ENCODE measurements around the gene RNLS.

The RNLS gene

DNA sequence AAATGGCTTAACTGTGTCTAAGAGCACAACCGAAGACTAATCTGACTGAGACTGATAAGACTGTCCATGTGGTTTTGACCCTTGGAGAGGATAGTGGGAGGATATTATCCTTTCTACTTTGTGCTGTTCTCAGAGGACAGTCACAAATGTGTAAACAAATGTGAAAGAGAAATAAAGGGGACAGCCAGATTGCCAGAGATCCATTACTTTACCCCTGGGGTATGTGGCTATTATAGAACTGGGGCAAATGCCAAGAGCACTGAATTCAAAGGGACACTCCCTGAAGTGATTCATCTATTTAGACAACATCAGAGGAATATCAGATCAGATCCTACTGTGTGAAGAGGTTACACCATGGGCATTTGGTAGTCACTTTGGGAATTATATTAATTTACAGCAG lies 154.7 kb downstream of the RNLS start:
- DNase-seq (ENCODE audit: low spot score), result peak; percentile 24

- no peak for DNase-seq (ENCODE audit: low spot score)
Measured at GRCh38 chr10:88427024-88427423, 156.1 kb downstream of the RNLS start.

DNA sequence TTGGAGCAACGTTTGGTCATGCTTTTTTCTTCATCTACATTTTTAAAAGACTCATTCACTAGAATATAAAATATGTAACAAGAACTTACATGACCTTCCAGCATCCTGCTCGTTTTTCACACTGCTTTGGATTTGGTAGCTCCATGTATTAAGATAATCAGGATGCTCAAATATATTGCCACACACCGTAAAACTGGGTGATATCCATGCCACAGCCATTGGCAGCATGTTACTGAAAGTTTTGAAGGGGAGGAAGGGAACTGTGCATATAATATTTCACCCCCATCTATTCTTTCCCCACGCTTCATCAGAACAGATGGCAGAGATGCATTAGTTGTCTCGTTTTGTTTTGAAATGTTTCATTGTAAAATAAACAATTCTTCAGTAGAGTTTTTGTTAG lies 158.2 kb downstream of the RNLS start:
- DNase-seq (ENCODE audit: low spot score), result no peak

GRCh38 chr10:88423732-88424131 lies 159.4 kb downstream of the RNLS start:
- DNase-seq (ENCODE audit: low spot score), result no peak

GRCh38 chr10:88421590-88421989 lies 161.5 kb downstream of the RNLS start:
- DNase-seq (ENCODE audit: low spot score), result no peak

DNA sequence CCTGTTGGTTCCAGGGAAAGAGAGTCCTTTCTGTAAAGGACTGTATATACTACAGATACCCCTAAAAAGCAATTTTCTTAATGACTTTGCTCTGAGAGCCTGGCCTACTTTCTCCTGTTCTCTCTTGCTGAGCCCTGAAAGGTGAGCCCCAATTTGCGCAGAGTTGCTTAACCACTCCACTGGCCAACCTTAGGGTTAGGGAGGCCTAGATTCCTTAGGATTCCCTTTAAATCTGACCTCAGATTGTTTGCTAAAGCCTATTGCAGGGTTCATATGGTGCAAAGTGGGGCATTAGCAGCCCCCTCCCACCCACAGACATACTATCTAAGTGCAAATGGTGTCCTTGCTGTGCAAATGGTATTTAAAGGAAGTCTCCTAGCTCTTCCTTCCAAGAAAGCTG lies 164.2 kb downstream of the RNLS start:
- DNase-seq (ENCODE audit: low spot score), result no peak

GRCh38 chr10:88417387-88418030 lies 165.6 kb downstream of the RNLS start:
- DNase-seq (ENCODE audit: low spot score), result no peak

GRCh38 chr10:88416801-88417200 lies 166.3 kb downstream of the RNLS start:
- DNase-seq (ENCODE audit: low spot score), result no peak

- no peak for DNase-seq (ENCODE audit: low spot score)
Measured at GRCh38 chr10:88415533-88416130, 167.5 kb downstream of the RNLS start.

GRCh38 chr10:88413412-88413811 lies 169.7 kb downstream of the RNLS start:
- no peak for DNase-seq (ENCODE audit: low spot score)

GRCh38 chr10:88411772-88412349 lies 171.3 kb downstream of the RNLS start:
- peak; percentile 28 for DNase-seq (ENCODE audit: low spot score)

DNA sequence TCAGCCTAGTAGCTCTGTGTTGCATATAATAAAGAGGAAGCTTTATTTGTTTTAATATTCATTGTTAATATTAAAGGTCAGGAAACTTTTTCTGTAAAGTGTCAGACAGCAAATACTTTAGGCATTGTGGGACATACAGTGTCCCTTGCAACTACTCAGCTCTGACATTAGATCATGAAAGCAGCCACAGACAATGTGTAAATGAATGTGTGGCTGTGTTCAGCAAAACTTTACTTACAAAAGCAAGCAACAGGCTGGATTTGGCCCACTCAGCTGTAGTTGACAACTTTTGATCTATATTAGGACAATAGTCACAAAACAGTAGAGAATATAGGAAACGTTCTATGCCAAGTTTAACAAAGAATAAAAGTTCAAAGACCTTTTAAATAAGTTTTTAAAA lies 173.3 kb downstream of the RNLS start:
- no peak for DNase-seq (ENCODE audit: low spot score)

GRCh38 chr10:88409236-88409635 lies 173.9 kb downstream of the RNLS start:
- DNase-seq (ENCODE audit: low spot score), result no peak

DNA sequence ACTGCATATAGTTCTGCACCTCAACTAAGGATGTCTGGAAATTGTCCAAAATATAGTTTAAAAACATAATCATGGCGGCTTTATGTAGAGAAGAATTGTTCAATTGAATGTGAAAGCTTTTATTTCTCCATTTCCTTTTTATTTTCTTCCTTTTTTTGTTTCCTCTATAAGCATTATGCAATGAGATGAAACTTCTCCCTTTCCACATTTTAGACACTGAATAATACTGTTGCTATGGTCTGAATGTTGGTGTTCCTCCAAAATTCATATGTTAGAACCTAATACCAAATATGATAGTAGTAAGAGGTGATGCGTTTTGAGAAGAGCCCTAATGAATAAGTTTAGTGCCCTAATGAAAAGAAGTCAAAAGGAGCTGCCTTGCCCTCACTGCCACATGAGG lies 175.0 kb downstream of the RNLS start:
- DNase-seq (ENCODE audit: low spot score), result no peak

DNA sequence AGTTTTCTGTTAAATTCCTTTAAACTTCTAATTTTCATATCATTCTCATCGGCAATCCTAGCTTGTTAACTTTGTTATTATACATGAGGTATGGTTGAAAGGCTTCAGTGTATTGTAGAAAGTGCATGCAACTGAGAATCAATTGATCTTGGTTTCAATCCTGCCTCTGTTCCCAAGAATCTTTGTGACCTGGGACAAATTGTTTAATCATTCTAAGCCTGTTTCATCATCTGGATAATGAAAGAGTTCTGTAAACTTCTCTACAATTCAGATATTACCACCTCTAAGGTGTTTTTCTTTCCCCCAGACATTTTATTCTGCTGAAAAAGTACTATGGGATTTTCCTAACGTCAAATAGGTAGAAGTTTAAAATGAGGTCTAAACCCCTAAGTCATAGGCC lies 179.0 kb downstream of the RNLS start:
- DNase-seq (ENCODE audit: low spot score), result no peak

DNA sequence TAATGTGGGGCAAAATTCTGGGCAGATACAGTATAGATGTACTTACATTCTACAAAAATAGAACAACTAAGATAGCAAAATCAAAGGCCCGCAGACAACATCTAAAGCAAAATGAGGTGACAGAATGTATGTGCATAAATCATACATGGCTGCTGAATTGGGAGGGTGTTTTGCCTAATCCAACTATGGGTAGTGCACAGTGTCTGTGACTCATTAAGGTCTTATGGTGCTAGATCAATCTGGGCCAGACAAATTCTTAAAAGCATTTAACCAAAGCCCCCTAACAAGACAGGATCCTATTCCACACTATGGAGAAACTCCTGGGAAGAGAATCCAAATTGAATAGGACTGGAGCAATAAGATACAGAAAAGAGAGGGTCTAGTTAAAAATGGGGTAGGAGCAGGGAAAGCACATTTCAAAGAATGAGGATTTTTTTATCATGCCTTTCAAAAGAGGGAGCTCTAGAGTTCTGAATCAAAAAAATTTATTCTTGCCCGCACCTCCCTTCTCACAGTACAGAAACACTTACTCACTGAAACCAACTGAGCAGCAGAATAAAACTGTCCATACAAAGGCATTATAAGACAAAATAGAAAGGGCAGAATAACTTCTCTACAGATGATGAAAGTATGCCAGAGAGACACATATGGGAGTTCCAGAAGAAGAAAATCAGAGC lies 181.3 kb downstream of the RNLS start:
- DNase-seq (ENCODE audit: low spot score), result peak; percentile 17

- DNase-seq (ENCODE audit: low spot score), result no peak
Measured at GRCh38 chr10:88399240-88399639, 183.9 kb downstream of the RNLS start.

- DNase-seq (ENCODE audit: low spot score), result no peak
Measured at GRCh38 chr10:88395677-88396076, 187.4 kb downstream of the RNLS start.

DNA sequence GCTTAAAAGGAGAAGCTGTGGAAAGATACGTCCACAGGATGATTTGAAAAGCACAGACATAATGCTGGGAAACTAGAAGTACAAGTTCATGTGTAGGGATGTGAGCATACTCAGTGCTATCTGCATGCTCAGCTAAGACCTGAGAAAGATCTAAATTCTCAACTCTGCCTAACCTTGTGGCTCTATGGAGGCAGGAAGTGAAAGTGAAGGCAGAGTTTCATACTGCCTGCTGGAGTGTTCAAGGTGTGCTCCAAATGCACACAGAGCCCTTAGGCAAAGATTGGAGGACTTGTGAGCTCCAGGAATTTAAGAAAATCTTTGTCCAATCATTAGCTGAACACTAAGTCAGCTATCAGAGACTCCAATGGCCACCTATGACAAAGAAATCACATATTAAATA lies 190.9 kb downstream of the RNLS start:
- DNase-seq (ENCODE audit: low spot score), result peak; percentile 19

DNA sequence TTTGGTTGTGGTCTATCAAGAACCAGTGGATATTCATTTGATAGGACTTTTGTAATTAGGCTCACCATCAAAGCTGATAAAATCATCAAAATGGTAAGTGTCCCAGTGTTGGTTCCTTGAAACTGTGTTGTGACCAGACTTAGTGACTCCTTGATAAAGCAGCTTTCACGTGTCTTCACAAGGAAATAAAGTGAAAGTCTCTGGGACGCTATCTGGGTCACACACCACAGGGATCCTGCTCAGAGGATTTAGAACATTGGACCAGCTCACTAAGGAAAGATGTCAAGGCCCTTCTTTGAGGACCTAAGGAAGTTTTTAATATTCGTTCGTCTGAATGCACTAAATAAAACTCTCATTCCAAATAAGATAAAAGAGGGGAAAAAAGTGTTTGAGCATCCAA lies 193.1 kb downstream of the RNLS start:
- no peak for DNase-seq (ENCODE audit: low spot score)

GRCh38 chr10:88389456-88389855 lies 193.7 kb downstream of the RNLS start:
- peak; percentile 57 for DNase-seq (ENCODE audit: low spot score)

- DNase-seq (ENCODE audit: low spot score), result no peak
Measured at GRCh38 chr10:88388324-88388723, 194.8 kb downstream of the RNLS start.

Data from kidney tubule cell (primary cell).